GM21360 (cell line): ENCODE measurements around the gene TMEM150A.
"Not testable (repeated sequence)": the region's sequence is repeated elsewhere in the genome, so short reads cannot be mapped to it uniquely, and the experiment has no call there.

Experiments
- ATAC-seq: cut with Tn5 transposase; IDR thresholded peaks from one replicate; pipeline ENCODE4 v1.9.1; 2021; ENCODE audit warnings: mild to moderate bottlenecking, moderate library complexity; ENCODE audit not compliant: unreplicated experiment

The TMEM150A gene

DNA sequence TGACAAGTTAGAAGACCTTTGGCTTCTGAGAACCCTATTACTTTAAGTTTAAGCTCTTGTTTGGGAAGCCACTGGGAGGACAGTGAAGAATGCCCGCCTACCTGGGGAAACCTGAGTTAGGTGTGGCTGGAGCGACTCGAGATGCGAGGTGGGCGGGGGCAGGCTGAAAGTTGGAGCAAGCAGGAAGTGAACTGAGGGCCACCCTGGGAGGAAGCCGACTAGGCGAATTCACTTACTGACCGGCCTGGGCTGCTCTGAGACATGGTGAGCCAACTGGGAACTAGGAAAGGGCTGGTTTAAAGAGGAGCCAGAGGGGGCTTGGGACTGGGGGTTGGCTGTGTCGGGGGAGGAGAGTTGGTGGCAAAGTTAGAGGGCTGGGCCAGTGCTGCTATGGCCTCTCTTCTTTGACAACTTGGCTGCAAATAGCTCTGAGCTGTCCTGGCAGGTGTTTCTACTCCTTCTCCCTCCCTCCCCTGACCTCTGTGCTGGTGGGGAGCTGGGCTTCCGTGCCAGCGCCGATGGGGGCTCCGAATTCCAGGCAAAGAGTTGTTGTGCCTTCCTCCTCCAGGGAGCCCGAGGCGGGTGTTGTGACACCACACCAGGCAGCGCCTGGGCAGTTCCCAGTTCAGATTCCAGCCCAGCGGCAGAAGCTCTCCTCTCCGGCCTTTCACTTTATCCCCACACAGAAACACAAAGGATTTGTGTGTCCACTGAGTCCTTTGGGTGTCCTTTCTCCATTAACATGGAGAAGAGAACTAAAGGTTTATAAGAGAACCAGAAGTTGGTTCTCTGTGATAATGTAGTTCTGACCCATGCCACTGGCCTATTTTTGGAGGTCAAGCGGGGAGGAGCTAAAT is 24.9 kb downstream of the TMEM150A start, which contains the start of gene VAMP8:
Gene VAMP8 (plus strand): TSS at position 201 of the 857 bp plus-strand sequence. CDS start 61 bp downstream, at position 262.
- ATAC-seq: peak; percentile 46

DNA sequence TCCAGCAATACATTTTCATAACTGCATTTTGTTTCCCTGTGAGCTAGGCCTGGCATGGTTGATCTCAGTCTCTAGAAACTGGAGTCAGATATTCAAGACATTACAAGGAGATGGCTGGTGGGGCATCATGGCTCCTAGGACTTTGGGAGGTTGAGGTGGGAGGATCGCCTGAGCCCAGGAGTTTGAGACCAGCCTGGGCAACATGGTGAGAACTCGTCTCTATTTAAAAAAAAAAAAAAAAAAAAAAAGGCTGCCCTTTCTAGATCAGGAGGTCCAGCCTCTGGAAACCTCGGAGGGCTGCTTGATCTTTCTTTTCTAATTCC is 25.5 kb downstream of the TMEM150A start:
- ATAC-seq: no peak

DNA sequence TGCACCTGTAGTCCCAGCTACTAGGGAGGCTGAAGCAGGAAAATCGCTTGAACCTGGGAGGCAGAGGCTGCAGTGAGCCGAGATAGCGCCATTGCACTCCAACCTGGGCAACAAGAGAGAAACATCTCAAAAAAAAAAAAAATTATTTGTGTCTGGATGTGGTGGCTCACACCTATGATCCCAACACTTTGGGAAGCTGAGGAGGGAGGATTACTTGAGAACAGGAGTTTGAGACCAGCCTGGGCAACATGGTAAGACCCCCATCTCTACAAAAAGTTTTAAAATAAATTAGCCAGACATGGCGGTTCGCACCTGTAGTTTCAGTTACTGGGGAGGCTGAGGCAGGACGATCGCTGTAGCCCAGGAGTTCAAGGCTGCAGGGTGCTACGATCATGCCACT is 26.8 kb downstream of the TMEM150A start:
- no peak for ATAC-seq

DNA sequence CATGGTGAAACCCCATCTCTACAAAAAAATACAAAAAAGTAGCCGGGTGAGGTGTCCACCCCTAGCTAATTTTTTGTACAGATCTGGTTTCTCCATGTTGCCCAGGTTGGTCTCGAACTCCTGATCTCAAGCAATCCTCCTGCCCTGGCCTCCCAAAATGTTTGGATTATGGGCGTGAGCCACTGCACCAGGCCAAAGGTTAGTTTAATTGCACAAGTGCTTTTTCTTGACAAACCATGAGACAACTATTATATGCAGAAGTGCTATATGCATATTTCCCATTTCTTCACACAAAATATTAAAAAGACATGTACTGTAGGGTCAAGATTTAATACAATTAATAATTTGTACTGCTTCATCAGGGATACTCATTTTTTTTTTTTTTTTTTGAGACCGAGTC is 36.2 kb downstream of the TMEM150A start:
- ATAC-seq: no peak

GRCh38 chr2:85564144-85564563 is 38.3 kb downstream of the TMEM150A start:
- no peak for ATAC-seq

DNA sequence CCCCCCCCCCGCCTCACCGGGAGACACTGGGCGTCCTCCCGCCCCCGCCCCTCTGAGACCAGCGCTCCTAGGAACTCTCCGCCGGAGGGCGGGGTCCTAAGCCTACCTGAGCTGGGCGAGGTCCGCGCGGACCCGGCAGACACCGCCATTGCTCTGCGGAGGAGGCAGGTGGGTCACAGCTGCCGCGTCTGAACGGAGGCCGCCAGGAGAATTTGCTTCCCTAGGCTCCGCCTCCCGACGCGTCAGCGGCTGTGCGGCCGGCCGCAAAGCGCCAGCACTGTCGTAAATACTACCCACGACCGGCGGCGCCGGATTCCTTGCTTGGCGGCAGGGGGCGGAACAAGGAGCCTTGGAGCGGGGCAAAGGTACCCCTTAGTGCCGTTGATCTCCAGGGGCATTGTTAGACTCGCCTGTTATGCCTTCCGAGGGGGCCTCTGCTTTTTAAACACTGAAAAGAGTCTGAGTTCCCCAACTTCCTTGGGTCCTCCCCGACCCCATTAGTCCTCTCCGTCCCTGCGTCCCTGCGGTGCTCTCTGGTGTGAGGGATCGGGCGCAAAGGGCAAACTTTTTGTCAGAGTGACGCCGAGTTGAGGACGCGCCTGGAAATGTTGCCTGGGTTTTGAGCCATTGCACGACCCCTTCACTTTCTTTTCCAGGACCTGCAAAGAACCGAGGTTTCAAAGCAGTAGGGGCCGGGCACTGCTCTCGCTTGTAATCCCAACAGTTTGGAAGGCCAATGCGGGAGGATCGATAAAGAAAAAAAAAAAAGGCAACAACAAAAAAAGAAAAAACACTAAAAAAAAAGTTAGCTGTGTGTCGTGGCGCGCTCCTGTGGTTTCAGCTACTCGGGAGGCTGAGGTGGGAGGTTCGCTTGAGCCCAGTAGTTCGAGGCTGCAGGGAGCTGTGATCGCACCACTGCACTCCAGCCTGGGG is 41.0 kb downstream of the TMEM150A start, which contains the start of gene GGCX:
Gene GGCX (minus strand): TSS at position 214 of the 933 bp plus-strand sequence. CDS start 65 bp downstream, at position 149.
- peak; percentile 88 for ATAC-seq

DNA sequence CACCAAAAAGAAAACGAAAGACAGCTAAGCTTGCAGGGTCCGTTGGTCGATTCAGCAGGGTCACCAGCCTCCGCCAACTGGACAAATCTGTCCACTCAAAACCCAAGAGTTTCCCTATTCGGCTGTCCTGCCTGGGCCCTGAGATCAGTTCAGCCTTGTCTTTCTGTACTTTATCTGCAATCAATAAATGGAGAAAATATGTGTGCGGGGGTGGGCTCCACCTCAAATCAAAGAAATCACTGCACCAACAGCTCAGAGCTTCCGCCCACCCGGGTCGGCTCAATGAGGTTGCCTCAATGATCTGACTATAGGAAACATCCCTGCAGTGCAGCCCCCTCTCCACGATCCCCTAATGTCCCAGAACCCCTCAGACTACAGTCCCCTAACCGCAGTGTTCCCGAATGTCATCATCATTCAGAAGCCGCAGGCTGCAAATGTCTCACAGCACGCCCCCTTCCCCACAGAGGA is 41.7 kb downstream of the TMEM150A start:
- ATAC-seq: peak; percentile 21

- ATAC-seq: not testable (repeated sequence)
These were observed 42.1 kb downstream of the TMEM150A start for GRCh38 chr2:85560403-85560726.

- no peak for ATAC-seq
These were observed 44.3 kb downstream of the TMEM150A start for GRCh38 chr2:85558160-85558559.

DNA sequence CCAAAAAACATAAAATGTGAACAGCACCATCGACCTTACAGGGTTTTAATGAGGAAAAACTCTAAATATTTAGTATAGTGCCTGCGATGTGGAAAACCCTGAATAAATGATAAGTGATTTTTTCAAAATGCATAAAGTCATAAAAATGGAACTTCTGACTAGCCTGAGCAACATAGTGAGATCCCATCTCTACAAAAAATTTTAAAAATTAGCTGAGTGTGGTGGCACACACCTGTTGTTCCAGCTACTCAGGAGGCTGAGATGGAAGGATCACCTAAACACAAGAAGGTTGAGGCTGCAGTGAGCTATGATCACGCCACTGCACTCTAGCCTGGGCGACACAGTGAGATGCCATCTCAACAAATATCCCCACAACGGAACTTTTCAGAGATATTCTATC is 45.4 kb downstream of the TMEM150A start:
- ATAC-seq: no peak

GRCh38 chr2:85554980-85555612 is 47.4 kb downstream of the TMEM150A start:
- ATAC-seq: no peak

DNA sequence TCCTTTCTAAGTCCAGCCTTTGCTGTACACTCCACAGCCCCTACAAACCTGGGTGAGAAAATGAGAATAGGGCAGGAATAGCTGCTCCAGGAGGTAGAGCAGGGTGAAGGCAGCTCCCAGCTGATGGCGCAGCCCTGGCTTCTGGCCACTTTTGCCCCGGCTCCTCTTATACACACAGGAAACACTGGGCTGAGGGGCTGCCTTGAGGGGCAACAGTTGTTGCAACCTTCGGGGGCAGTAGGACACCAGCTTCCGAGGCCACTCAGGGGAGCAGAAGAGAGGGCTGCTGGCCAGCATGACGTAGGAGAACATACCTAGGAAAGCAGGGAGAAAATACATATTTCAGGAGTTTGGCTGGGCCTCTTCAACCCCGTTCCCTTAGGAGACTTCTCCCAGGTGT is 49.3 kb downstream of the TMEM150A start:
- ATAC-seq: no peak

DNA sequence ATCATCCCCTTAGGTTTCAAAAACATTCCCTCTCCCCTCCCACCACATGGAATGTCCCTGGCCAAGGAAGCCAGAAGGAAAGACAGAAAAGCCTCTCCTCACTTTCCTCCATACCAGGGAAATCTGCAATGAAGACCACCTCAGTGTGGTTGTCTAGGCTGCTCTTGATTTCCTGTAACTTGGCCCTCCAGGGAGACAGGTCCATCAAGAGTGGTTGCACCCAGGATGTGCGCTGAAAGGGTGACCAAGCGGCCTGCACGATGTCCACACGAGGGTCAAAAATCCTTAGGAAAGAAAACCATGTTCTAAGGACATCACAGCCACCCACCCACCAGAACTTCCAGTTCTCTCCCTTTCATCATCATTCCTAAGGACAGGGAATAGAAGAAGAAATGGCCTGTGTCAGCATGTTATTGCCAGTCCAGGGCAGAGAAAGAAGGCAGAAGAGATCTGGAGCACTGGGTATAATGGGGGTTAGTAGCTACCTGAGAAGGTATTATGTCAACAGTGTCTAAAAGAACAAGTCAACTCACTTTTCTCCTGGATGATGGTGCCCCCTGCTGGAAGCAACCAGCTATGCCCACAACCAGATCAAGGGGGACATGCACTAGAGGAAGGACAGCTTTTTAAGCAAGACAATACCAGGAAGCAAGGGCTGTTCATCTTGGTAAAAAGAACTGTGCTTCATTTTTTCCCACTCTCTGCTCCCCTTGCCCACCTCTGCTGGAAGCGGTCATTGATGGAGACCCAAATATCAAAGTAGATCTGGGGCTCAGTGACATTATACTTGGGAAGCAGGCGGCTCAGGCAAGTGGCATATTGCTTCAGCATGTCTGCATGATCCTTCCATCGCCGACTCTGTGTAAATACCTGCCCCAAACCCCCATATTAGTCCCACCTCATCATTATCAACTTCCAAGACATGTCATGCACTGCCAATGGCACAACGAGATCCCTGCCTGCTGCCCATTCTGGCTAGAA is 50.5 kb downstream of the TMEM150A start:
- peak; percentile 65 for ATAC-seq

- no peak for ATAC-seq
These were observed 52.0 kb downstream of the TMEM150A start for GRCh38 chr2:85550486-85550885.

DNA sequence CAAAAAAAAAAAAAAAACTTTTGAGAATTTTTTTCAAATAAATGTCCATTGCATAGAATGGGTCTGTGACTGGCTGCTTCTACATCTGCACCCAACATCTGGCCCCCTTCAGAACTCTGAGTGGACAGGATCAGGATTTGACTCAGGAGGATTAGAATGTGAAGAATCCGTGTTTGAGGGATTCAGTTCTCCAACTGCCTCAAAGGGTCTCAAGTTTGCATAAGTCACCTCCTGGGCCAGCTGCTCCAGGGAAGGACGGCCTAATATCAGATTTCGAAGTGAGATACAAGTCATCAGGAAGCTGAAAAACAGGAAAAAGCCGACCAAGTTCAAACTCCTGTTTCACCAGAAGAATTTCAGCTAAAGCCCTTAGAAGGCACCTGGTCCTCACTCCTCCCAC is 52.7 kb downstream of the TMEM150A start:
- ATAC-seq: no peak

DNA sequence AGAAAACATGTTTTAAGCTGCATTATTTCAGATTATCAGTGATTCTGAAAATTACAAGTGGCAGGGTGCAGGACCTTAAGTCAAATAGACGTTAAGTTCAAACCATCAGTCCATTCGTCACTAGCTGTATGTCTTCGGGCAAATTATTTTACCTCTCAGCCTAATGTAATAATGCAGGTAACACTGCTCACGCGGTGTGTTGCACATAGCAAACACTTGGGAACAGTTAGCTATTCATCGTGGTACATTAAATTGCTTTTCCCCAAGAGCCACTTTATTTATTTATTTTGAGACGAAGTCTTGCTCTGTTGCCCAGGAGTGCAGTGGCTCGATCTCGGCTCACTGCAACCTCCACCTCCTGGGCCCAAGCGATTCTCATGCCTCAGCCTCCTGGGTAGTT is 53.4 kb downstream of the TMEM150A start:
- no peak for ATAC-seq

DNA sequence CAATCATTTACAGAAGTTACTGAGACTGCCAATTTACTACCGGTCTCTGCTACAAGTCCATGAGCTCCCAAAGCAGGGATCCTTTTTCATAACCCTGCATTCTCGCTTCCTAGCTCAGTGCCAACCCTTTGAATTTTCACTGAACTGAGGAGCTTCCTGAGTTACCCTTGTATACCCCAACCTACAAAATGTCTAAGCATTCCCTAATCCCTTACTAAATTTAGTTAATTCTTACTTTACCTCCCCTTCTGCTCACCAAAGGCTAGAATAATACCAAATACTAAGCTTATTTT is 53.9 kb downstream of the TMEM150A start:
- no peak for ATAC-seq
